HCT116 (cell line): ENCODE results near the gene HIVEP3. TPM values are rescaled to one million over a fixed set of nuclear protein-coding genes. Genes with fewer than 3 reads are reported as not detected.

Experiments used
- ATAC-seq: fragments of 200-7000 bp; cut with Tn5 transposase; 2 replicates; pipeline ENCODE4 v1.9.1; 2020; ENCODE audit warnings: mild to moderate bottlenecking, moderate library complexity
- BruUV-seq: library from RNA; stranded (reverse); fragments of 400-500 nt; replicated peaks from 2 replicates; lab custom pipeline; 2021; lab: Mats Ljungman, UMichigan
- CTCF ChIA-PET: fragments of 300-600 bp; sonication (Branson Sonifier 250); formaldehyde crosslinking; loops from one replicate; lab custom pipeline; 2021; ENCODE audit warnings: antibody characterized with exemption; lab: Charles Lee
- POLR2A ChIA-PET: fragments of 300-600, 350-600 bp; sonication (Branson Sonifier 250); formaldehyde crosslinking; loops from one replicate; lab custom pipeline; 2021; ENCODE audit warnings: antibody characterized with exemption; lab: Charles Lee
- RAD21 ChIA-PET, 2 experiments: fragments of 300-600 bp; sonication (Branson Sonifier 250); formaldehyde crosslinking; loops; one replicate each; lab custom pipeline; 2023; ENCODE audit warnings: low total read pairs in 2 of 2; ENCODE audit not compliant: uncharacterized antibody in 2 of 2, unreplicated experiment in 2 of 2, low non-redundant PET in 1 of 2; lab: Charles Lee
- DNase-seq: peaks from one replicate; pipeline ENCODE4 v3.0.0-alpha.2; 2010; ENCODE audit warnings: low read depth, low spot score
- H2AFZ ChIP-seq: fragments of 200-600 bp; shearing (Covaris generic), sonication (generic); 2 replicates; pipeline ENCODE4 v1.6.1; 2017; ENCODE audit warnings: low read depth, mixed run types, mixed read lengths, antibody characterized with exemption, low read length; ENCODE audit not compliant: poor library complexity, severe bottlenecking
- H3K27ac ChIP-seq: 2 replicates; pipeline ENCODE4 v1.5.1; 2012; ENCODE audit warnings: low read depth, low read length
- H3K27me3 ChIP-seq: fragments of 200-600 bp; sonication (generic); 2 replicates; pipeline ENCODE4 v1.6.1; 2016; ENCODE audit warnings: mixed run types, low read length, mixed read lengths; ENCODE audit not compliant: insufficient read depth
- H3K36me3 ChIP-seq, 2 experiments: fragments of 200-500 bp in 1 of 2; fragments of 200-600 bp in 1 of 2; sonication (Bioruptor generic) in 1 of 2; sonication (generic) in 1 of 2; 2 replicates each; pipeline versions ENCODE4 v1.5.1 to v1.6.1; 2014 to 2016; ENCODE audit warnings: low read length in 2 of 2, inconsistent platforms in 1 of 2, mixed read lengths in 1 of 2, mixed run types in 1 of 2; ENCODE audit not compliant: insufficient read depth in 2 of 2, control insufficient read depth in 1 of 2
- H3K4me1 ChIP-seq, 2 experiments: fragments of 200-600 bp in 1 of 2; sonication (generic) in 1 of 2; 2 replicates each; pipeline versions ENCODE4 v1.5.1 to v1.6.1; 2012 to 2017; ENCODE audit warnings: low read length in 2 of 2, inconsistent platforms in 1 of 2, mild to moderate bottlenecking in 1 of 2, mixed read lengths in 1 of 2, mixed run types in 1 of 2, moderate library complexity in 1 of 2; ENCODE audit not compliant: insufficient read depth in 2 of 2, control insufficient read depth in 1 of 2
- H3K4me2 ChIP-seq: fragments of 200-600 bp; sonication (generic); 2 replicates; pipeline ENCODE4 v1.6.1; 2017; ENCODE audit warnings: mixed run types, low read length, mixed read lengths
- H3K4me3 ChIP-seq, 2 experiments: fragments of 200-600 bp in 1 of 2; sonication (generic) in 1 of 2; replicated peaks in 1 of 2; 2 replicates each; pipeline ENCODE4 v1.5.1; 2011 to 2016; ENCODE audit warnings: low read length in 2 of 2, control low read depth in 1 of 2, low read depth in 1 of 2, mild to moderate bottlenecking in 1 of 2, mixed read lengths in 1 of 2, mixed run types in 1 of 2
- H3K79me2 ChIP-seq: fragments of 200-600 bp; sonication (generic); 2 replicates; pipeline ENCODE4 v1.6.1; 2017; ENCODE audit warnings: mild to moderate bottlenecking, mixed run types, low read length, moderate library complexity, mixed read lengths; ENCODE audit not compliant: insufficient read depth
- H3K9ac ChIP-seq: fragments of 200-600 bp; sonication (generic); 2 replicates; pipeline ENCODE4 v1.6.1; 2016; ENCODE audit warnings: low read length, mixed read lengths
- H3K9me2 ChIP-seq: fragments of 200-600 bp; sonication (generic), shearing (Covaris generic); 2 replicates; pipeline ENCODE4 v1.6.1; 2017; ENCODE audit warnings: mixed run types, mild to moderate bottlenecking, moderate library complexity; ENCODE audit not compliant: insufficient read depth
- H3K9me3 ChIP-seq, 2 experiments: fragments of 200-500 bp in 1 of 2; fragments of 200-600 bp in 1 of 2; sonication (Bioruptor generic) in 1 of 2; sonication (generic) in 1 of 2; 2 replicates each; pipeline ENCODE4 v1.6.1; 2014 to 2017; ENCODE audit warnings: low read length in 2 of 2, mixed read lengths in 2 of 2, inconsistent platforms in 1 of 2, low read depth in 1 of 2, mild to moderate bottlenecking in 1 of 2, mixed run types in 1 of 2, moderate library complexity in 1 of 2; ENCODE audit not compliant: control insufficient read depth in 1 of 2, insufficient read depth in 1 of 2
- H4K20me1 ChIP-seq: fragments of 200-600 bp; sonication (generic), shearing (Covaris generic); 2 replicates; pipeline ENCODE4 v1.6.1; 2017; ENCODE audit warnings: mixed run types, mild to moderate bottlenecking, moderate library complexity; ENCODE audit not compliant: insufficient read depth
- CBX3 ChIP-seq: IDR thresholded peaks from 2 replicates; pipeline ENCODE4 v1.6.1; 2012; ENCODE audit warnings: low read depth
- CTCF ChIP-seq, 3 experiments: fragments of 200-600 bp in 1 of 3; sonication (generic) in 1 of 3; IDR thresholded peaks in 2 of 3; conservative IDR thresholded peaks in 1 of 3; 2 replicates each; pipeline ENCODE4 v1.5.1; 2012 to 2017; ENCODE audit warnings: low read depth in 2 of 3, low read length in 2 of 3, antibody characterized with exemption in 1 of 3, borderline replicate concordance in 1 of 3, control low read depth in 1 of 3, mild to moderate bottlenecking in 1 of 3, mixed read lengths in 1 of 3, mixed run types in 1 of 3, moderate library complexity in 1 of 3; ENCODE audit not compliant: insufficient read depth in 1 of 3
- ELF1 ChIP-seq: IDR thresholded peaks from 2 replicates; pipeline ENCODE4 v1.6.1; 2012; ENCODE audit warnings: low read depth, borderline replicate concordance
- EZH2 ChIP-seq: fragments of 200-600 bp; sonication (generic); IDR thresholded peaks from 2 replicates; pipeline ENCODE4 v1.6.1; 2017; ENCODE audit warnings: antibody characterized with exemption, mixed run types
- EZH2phosphoT487 ChIP-seq: fragments of 200-600 bp; IDR thresholded peaks from 2 replicates; pipeline ENCODE4 v1.6.1; 2018; ENCODE audit warnings: antibody characterized with exemption, borderline replicate concordance
- FOSL1 ChIP-seq: IDR thresholded peaks from 2 replicates; pipeline ENCODE4 v1.6.1; 2012; ENCODE audit warnings: low read depth
- POLR2AphosphoS5 ChIP-seq: IDR thresholded peaks from 2 replicates; pipeline ENCODE4 v1.6.1; 2011; ENCODE audit warnings: mild to moderate bottlenecking, low read depth, low read length, moderate library complexity
- REST ChIP-seq: IDR thresholded peaks from 2 replicates; pipeline ENCODE4 v1.6.1; 2012; ENCODE audit warnings: low read depth
- SIN3A ChIP-seq: IDR thresholded peaks from 2 replicates; pipeline ENCODE4 v1.6.1; 2012; ENCODE audit warnings: low read depth
- SP1 ChIP-seq: IDR thresholded peaks from 2 replicates; pipeline ENCODE4 v1.6.1; 2012; ENCODE audit warnings: low read depth
- YY1 ChIP-seq: IDR thresholded peaks from 2 replicates; pipeline ENCODE4 v1.6.1; 2011; ENCODE audit warnings: low read length, low read depth, moderate library complexity, mild to moderate bottlenecking; ENCODE audit not compliant: insufficient replicate concordance; ENCODE audit errors: extremely low read depth
- ZBTB33 ChIP-seq: IDR thresholded peaks from 2 replicates; pipeline ENCODE4 v1.6.1; 2011; ENCODE audit warnings: mild to moderate bottlenecking, low read length, moderate library complexity; ENCODE audit not compliant: insufficient replicate concordance; ENCODE audit errors: extremely low read depth
- ZNF274 ChIP-seq: fragments of 200-500 bp; sonication (Bioruptor generic); IDR thresholded peaks from 2 replicates; pipeline ENCODE4 v1.6.1; 2014; ENCODE audit warnings: mild to moderate bottlenecking, low read depth, low read length, inconsistent platforms
- intact Hi-C: fragments of 100-400 bp; cut with micrococcal nuclease; formaldehyde crosslinking; loops from 2 replicates; pipeline ENCODE4 v1.10.0; 2022
- total RNA-seq: library from RNA; stranded (reverse); gene quantifications from one replicate; pipeline ENCODE4 v1.2.1, GENCODE V29; 2021; ENCODE audit not compliant: unreplicated experiment

The HIVEP3 gene
- total RNA-seq, 1 experiment from 2014 or later, result 7.1 TPM

- TF ChIP-seq SP1 (no peak), EZH2phosphoT487 (no peak), CBX3 (no peak), YY1 (no peak), EZH2 (no peak), SIN3A (no peak)
- no peaks in the 10 kb centered on the region for H3K36me3 ChIP-seq
- no peak overlapping the region for H3K9ac ChIP-seq
- no peak overlapping the region for H3K27ac ChIP-seq
- BruUV-seq, result no TSS peak
- no peaks in the 10 kb centered on the region for H3K9me2 ChIP-seq
- no peaks in the 10 kb centered on the region for H3K9me3 ChIP-seq
- H3K4me3 ChIP-seq, result no peak overlapping the region
- no peaks in the 10 kb centered on the region for H4K20me1 ChIP-seq
- DNase-seq (no peak), ATAC-seq (no peak)
- RAD21 ChIA-PET, result no interaction called here
- H3K4me2 ChIP-seq, result no peak overlapping the region
- intact Hi-C loops, result no loop called here
- POLR2A ChIA-PET, result no interaction called here
- H3K79me2 ChIP-seq, result no peaks in the 10 kb centered on the region
- CTCF ChIA-PET, result no interaction called here
- no peak overlapping the region for H2AFZ ChIP-seq
- peaks cover 0 to 8% of the 10 kb centered on the region in 2 experiments; a peak in 1 of 4 replicates for H3K4me1 ChIP-seq
- H3K27me3 ChIP-seq, result peaks cover 9% of the 10 kb centered on the region; the same call in 1 of the 2 replicates
Measured at GRCh38 chr1:41720861-41721410, 197.8 kb downstream of the HIVEP3 start.

GRCh38 chr1:41719590-41719989 is 199.1 kb downstream of the HIVEP3 start:
- CTCF ChIA-PET, result no interaction called here
- H3K4me1 ChIP-seq, result peaks cover 0 to 8% of the 10 kb centered on the region in 2 experiments; a peak in 1 of 4 replicates
- H3K36me3 ChIP-seq, result no peaks in the 10 kb centered on the region
- no TSS peak for BruUV-seq
- H4K20me1 ChIP-seq, result no peaks in the 10 kb centered on the region
- POLR2A ChIA-PET, result no interaction called here
- no peak overlapping the region for H2AFZ ChIP-seq
- DNase-seq, result no peak
- RAD21 ChIA-PET, result no interaction called here
- intact Hi-C loops, result no loop called here
- no peak overlapping the region for H3K27ac ChIP-seq
- peaks cover 9% of the 10 kb centered on the region; the same call in 1 of the 2 replicates for H3K27me3 ChIP-seq
- no peak for ATAC-seq
- H3K9me2 ChIP-seq, result no peaks in the 10 kb centered on the region
- H3K4me2 ChIP-seq, result no peak overlapping the region
- H3K79me2 ChIP-seq, result no peaks in the 10 kb centered on the region
- no peak overlapping the region for H3K4me3 ChIP-seq
- H3K9me3 ChIP-seq, result no peaks in the 10 kb centered on the region
- H3K9ac ChIP-seq, result no peak overlapping the region
- TF ChIP-seq SP1, result no peak
- no peak for TF ChIP-seq REST
- no peak for TF ChIP-seq ELF1
- no peak for TF ChIP-seq ZNF274
- TF ChIP-seq POLR2AphosphoS5, result no peak
- TF ChIP-seq ZBTB33, result no peak
- no peak for TF ChIP-seq CTCF (IDR thresholded peaks at IDR 0.05 in 2 of 3, conservative IDR thresholded peaks at IDR 0.05 in 1 of 3; ENCODE audit: borderline replicate concordance in 1 of 3, insufficient read depth in 1 of 3, low read depth in 2 of 3, low read length in 2 of 3)
- TF ChIP-seq FOSL1, result no peak
